BLaER1 treated with 17β-estradiol and CSF1 and Interleukin-3, amounts not matched to agents 10 nM and 100 nM (cell line): ENCODE data around the gene FAU.
"Not testable (repeated sequence)": the region's sequence is repeated elsewhere in the genome, so short reads cannot be mapped to it uniquely, and the experiment has no call there.

Source experiments
- H3K27ac ChIP-seq, 11 experiments: shearing (Covaris generic); formaldehyde crosslinking; 2 replicates each; pipeline ENCODE4 v1.8.1; 2022
- H3K27me3 ChIP-seq, 11 experiments: shearing (Covaris generic); formaldehyde crosslinking; 2 replicates each; pipeline ENCODE4 v1.8.1; 2022
- H3K36me3 ChIP-seq, 11 experiments: shearing (Covaris generic); formaldehyde crosslinking; 2 replicates each; pipeline ENCODE4 v1.8.1; 2022
- H3K4me1 ChIP-seq, 10 experiments: shearing (Covaris generic); formaldehyde crosslinking; 2 replicates each; pipeline ENCODE4 v1.8.1; 2022
- H3K4me2 ChIP-seq, 11 experiments: shearing (Covaris generic); formaldehyde crosslinking; 2 replicates each; pipeline ENCODE4 v1.8.1; 2022
- H3K4me3 ChIP-seq, 10 experiments: shearing (Covaris generic); formaldehyde crosslinking; 2 replicates each; pipeline ENCODE4 v1.8.1; 2022
- H3K9ac ChIP-seq, 11 experiments: shearing (Covaris generic); formaldehyde crosslinking; 2 replicates each; pipeline ENCODE4 v1.8.1; 2022
- H3K9me3 ChIP-seq, 11 experiments: shearing (Covaris generic); formaldehyde crosslinking; replicated peaks in 1 of 11; 2 replicates each; pipeline ENCODE4 v1.8.1; 2022
- H4K20me1 ChIP-seq, 11 experiments: shearing (Covaris generic); formaldehyde crosslinking; 2 replicates each; pipeline ENCODE4 v1.8.1; 2022
- Cebpa-rat ChIP-seq, 11 experiments: shearing (Covaris generic); IDR thresholded peaks; 2 replicates each; pipeline ENCODE4 v1.8.1; 2022

Gene FAU

GRCh38 chr11:65159012-65159411 is 37.1 kb upstream of the FAU start:
- Histone ChIP-seq H4K20me1 (no peaks in the 10 kb centered on the region), H3K27me3 (no peaks in the 10 kb centered on the region), H3K36me3 (no peaks in the 10 kb centered on the region), H3K4me3 (no peak overlapping the region), H3K9ac (no peak overlapping the region), H3K9me3 (no peaks in the 10 kb centered on the region), H3K4me1 (no peaks in the 10 kb centered on the region), H3K27ac (no peak overlapping the region), H3K4me2 (no peak overlapping the region)
- no peak for TF ChIP-seq Cebpa-rat (IDR thresholded peaks at IDR 0.05)

GRCh38 chr11:65157336-65157735 is 35.4 kb upstream of the FAU start:
- Histone ChIP-seq H4K20me1 (no peaks in the 10 kb centered on the region), H3K27me3 (no peaks in the 10 kb centered on the region), H3K4me2 (no peak overlapping the region), H3K4me3 (no peak overlapping the region), H3K9ac (no peak overlapping the region), H3K27ac (no peak overlapping the region), H3K36me3 (no peaks in the 10 kb centered on the region), H3K9me3 (no peaks in the 10 kb centered on the region), H3K4me1 (peaks cover 0 to 11% (median under 1%) of the 10 kb centered on the region in 10 experiments; a peak in 8 of 20 replicates)
- TF ChIP-seq Cebpa-rat (IDR thresholded peaks at IDR 0.05): no peak

- H4K20me1 ChIP-seq: no peaks in the 10 kb centered on the region
- H3K4me3 ChIP-seq: no peak overlapping the region
- no peaks in the 10 kb centered on the region for H3K36me3 ChIP-seq
- no peak overlapping the region for H3K4me2 ChIP-seq
- no peak for TF ChIP-seq Cebpa-rat (IDR thresholded peaks at IDR 0.05)
- H3K27me3 ChIP-seq: no peaks in the 10 kb centered on the region
- peaks cover 0 to 15% (median 2%) of the 10 kb centered on the region in 10 experiments; a peak in 10 of 20 replicates for H3K4me1 ChIP-seq
- H3K27ac ChIP-seq: no peak overlapping the region
- H3K9me3 ChIP-seq: no peaks in the 10 kb centered on the region
- H3K9ac ChIP-seq: no peak overlapping the region
Observed at GRCh38 chr11:65156926-65157325, 35.0 kb upstream of the FAU start.

- Histone ChIP-seq H3K4me3 (no peak overlapping the region), H3K9me3 (no peaks in the 10 kb centered on the region), H3K27me3 (no peaks in the 10 kb centered on the region), H3K9ac (no peak overlapping the region), H3K36me3 (no peaks in the 10 kb centered on the region), H3K27ac (no peak overlapping the region), H3K4me2 (no peak overlapping the region), H3K4me1 (peaks cover 0 to 22% (median 7%) of the 10 kb centered on the region in 10 experiments; a peak in 15 of 20 replicates), H4K20me1 (no peaks in the 10 kb centered on the region)
- TF ChIP-seq Cebpa-rat (IDR thresholded peaks at IDR 0.05): no peak
Observed at GRCh38 chr11:65156256-65156655, 34.3 kb upstream of the FAU start.

GRCh38 chr11:65152122-65152521 is 30.2 kb upstream of the FAU start:
- Histone ChIP-seq H3K4me2 (peak overlapping the region in 5 of 11 experiments; percentile 44 to 83 (median 72); a peak in 8 of 22 replicates), H3K9ac (no peak overlapping the region), H3K36me3 (no peaks in the 10 kb centered on the region), H3K9me3 (peaks cover 6 to 11% (median 8%) of the 10 kb centered on the region in 11 experiments), H3K4me3 (no peak overlapping the region), H3K4me1 (peaks cover 20 to 39% (median 30%) of the 10 kb centered on the region in 10 experiments; a peak in 18 of 20 replicates), H3K27me3 (no peaks in the 10 kb centered on the region), H4K20me1 (no peaks in the 10 kb centered on the region), H3K27ac (no peak overlapping the region)
- TF ChIP-seq Cebpa-rat (IDR thresholded peaks at IDR 0.05): no peak

- no peaks in the 10 kb centered on the region for H4K20me1 ChIP-seq
- no peaks in the 10 kb centered on the region for H3K27me3 ChIP-seq
- peak overlapping the region in 9 of 11 experiments; percentile 16 to 83 (median 44); a peak in 14 of 22 replicates for H3K4me2 ChIP-seq
- H3K27ac ChIP-seq: peak overlapping the region in 3 of 11 experiments; percentile 39 to 57 (median 43); a peak in 4 of 22 replicates
- peaks cover 13 to 18% (median 15%) of the 10 kb centered on the region in 11 experiments for H3K9me3 ChIP-seq
- H3K4me3 ChIP-seq: no peak overlapping the region
- peaks cover 21 to 42% (median 31%) of the 10 kb centered on the region in 10 experiments for H3K4me1 ChIP-seq
- TF ChIP-seq Cebpa-rat (IDR thresholded peaks at IDR 0.05): no peak
- no peaks in the 10 kb centered on the region for H3K36me3 ChIP-seq
- H3K9ac ChIP-seq: peak overlapping the region in 1 of 11 experiments; percentile 34; a peak in 1 of 22 replicates
Observed at GRCh38 chr11:65151331-65151899, 29.5 kb upstream of the FAU start.

- no peaks in the 10 kb centered on the region for H3K36me3 ChIP-seq
- peak overlapping the region in 10 of 11 experiments; percentile 15 to 83 (median 36); a peak in 16 of 22 replicates for H3K4me2 ChIP-seq
- H3K27ac ChIP-seq: peak overlapping the region in 7 of 11 experiments; percentile 15 to 57 (median 39); a peak in 8 of 22 replicates
- peaks cover 28 to 49% (median 34%) of the 10 kb centered on the region in 10 experiments for H3K4me1 ChIP-seq
- no peak for TF ChIP-seq Cebpa-rat (IDR thresholded peaks at IDR 0.05)
- no peaks in the 10 kb centered on the region for H4K20me1 ChIP-seq
- no peaks in the 10 kb centered on the region for H3K27me3 ChIP-seq
- peak overlapping the region in 5 of 11 experiments; percentile 9 to 38 (median 16); a peak in 2 of 22 replicates for H3K9ac ChIP-seq
- H3K4me3 ChIP-seq: no peak overlapping the region
- peaks cover 14 to 23% (median 19%) of the 10 kb centered on the region in 11 experiments for H3K9me3 ChIP-seq
Observed at GRCh38 chr11:65150509-65151299, 28.8 kb upstream of the FAU start.

GRCh38 chr11:65150131-65150508 is 28.2 kb upstream of the FAU start:
- Histone ChIP-seq H3K9me3 (peaks cover 14 to 23% (median 19%) of the 10 kb centered on the region in 11 experiments), H3K4me1 (peaks cover 31 to 52% (median 36%) of the 10 kb centered on the region in 10 experiments), H3K27ac (peak overlapping the region in 3 of 11 experiments; percentile 39 to 57 (median 43); a peak in 7 of 22 replicates), H3K9ac (peak overlapping the region in 3 of 11 experiments; percentile 9 to 34 (median 15); a peak in 1 of 22 replicates), H3K4me2 (peak overlapping the region in 7 of 11 experiments; percentile 15 to 83 (median 68); a peak in 10 of 22 replicates)
- not testable (repeated sequence) for H3K36me3 ChIP-seq, H4K20me1 ChIP-seq, H3K27me3 ChIP-seq, H3K4me3 ChIP-seq

- H3K4me1 ChIP-seq: peaks cover 31 to 55% (median 37%) of the 10 kb centered on the region in 10 experiments
- H3K27ac ChIP-seq: no peak overlapping the region
- no peaks in the 10 kb centered on the region for H4K20me1 ChIP-seq
- H3K27me3 ChIP-seq: no peaks in the 10 kb centered on the region
- H3K9ac ChIP-seq: no peak overlapping the region
- no peaks in the 10 kb centered on the region for H3K36me3 ChIP-seq
- peak overlapping the region in 5 of 11 experiments; percentile 3 to 34 (median 19); a peak in 5 of 22 replicates for H3K4me2 ChIP-seq
- H3K4me3 ChIP-seq: no peak overlapping the region
- no peak for TF ChIP-seq Cebpa-rat (IDR thresholded peaks at IDR 0.05)
- peaks cover 14 to 23% (median 19%) of the 10 kb centered on the region in 11 experiments for H3K9me3 ChIP-seq
Observed at GRCh38 chr11:65148657-65149056, 26.7 kb upstream of the FAU start.
